GM06990 (cell line): ENCODE results near the gene PLXNB3.

Experiments
- DNase-seq: peaks from one replicate; pipeline ENCODE4 v3.0.0-alpha.2; 2011; ENCODE audit not compliant: insufficient read length; ENCODE audit errors: extremely low read depth
- H3K27me3 ChIP-seq: replicated peaks from 2 replicates; pipeline ENCODE4 v1.6.0; 2011; ENCODE audit warnings: low read length; ENCODE audit not compliant: control insufficient read depth, insufficient read depth
- H3K36me3 ChIP-seq: 2 replicates; pipeline ENCODE4 v1.5.1; 2011; ENCODE audit warnings: low read length; ENCODE audit not compliant: control insufficient read depth, insufficient read depth
- H3K4me3 ChIP-seq: replicated peaks from 2 replicates; pipeline ENCODE4 v1.5.1; 2011; ENCODE audit warnings: low read depth, mild to moderate bottlenecking, control low read depth, low read length
- TF ChIP-seq, protein P1 (sequence below): IDR thresholded peaks from 2 replicates; pipeline ENCODE4 v1.5.1; 2011; ENCODE audit warnings: low read length, control low read depth, mild to moderate bottlenecking, inconsistent platforms; ENCODE audit not compliant: insufficient read depth, poor library complexity, severe bottlenecking

Gene PLXNB3

DNA sequence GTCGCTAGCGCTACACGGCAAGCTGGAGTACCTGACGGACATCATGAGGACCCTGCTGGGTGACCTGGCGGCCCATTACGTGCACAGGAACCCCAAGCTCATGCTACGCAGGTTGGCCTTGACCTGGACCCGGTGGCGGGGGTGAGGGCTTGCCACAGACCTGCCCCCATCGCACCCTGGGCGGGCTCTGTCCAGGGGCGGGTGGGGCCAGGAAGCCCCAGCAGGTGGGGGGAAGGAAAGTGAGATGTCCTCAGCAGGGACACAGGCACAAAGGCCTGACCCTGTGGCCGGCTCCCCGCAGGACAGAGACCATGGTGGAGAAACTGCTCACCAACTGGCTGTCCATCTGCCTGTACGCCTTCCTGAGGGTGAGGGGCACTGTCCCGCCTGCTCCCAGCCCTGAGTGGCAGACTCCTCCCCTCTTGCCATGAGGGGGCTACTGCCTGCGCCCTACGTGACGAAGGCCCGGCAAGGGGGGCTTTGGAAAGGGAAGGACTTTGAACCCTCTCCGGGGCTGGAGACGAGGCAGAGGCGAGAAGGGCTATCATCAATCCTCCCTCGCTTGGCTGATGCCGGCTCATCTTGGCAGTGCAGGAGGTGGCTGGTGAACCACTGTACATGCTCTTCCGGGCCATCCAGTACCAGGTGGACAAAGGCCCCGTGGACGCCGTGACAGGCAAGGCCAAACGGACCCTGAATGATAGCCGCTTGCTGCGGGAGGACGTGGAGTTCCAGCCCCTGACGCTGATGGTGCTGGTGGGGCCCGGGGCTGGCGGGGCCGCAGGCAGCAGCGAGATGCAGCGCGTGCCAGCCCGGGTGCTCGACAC lies 11.5 kb downstream of the PLXNB3 start:
- TF ChIP-seq, protein P1, sequence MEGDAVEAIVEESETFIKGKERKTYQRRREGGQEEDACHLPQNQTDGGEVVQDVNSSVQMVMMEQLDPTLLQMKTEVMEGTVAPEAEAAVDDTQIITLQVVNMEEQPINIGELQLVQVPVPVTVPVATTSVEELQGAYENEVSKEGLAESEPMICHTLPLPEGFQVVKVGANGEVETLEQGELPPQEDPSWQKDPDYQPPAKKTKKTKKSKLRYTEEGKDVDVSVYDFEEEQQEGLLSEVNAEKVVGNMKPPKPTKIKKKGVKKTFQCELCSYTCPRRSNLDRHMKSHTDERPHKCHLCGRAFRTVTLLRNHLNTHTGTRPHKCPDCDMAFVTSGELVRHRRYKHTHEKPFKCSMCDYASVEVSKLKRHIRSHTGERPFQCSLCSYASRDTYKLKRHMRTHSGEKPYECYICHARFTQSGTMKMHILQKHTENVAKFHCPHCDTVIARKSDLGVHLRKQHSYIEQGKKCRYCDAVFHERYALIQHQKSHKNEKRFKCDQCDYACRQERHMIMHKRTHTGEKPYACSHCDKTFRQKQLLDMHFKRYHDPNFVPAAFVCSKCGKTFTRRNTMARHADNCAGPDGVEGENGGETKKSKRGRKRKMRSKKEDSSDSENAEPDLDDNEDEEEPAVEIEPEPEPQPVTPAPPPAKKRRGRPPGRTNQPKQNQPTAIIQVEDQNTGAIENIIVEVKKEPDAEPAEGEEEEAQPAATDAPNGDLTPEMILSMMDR = no peak
- Histone ChIP-seq H3K27me3 (no peaks in the 10 kb centered on the region; the same call in 1 of the 2 replicates), H3K4me3 (no peak overlapping the region), H3K36me3 (no peaks in the 10 kb centered on the region)
- DNase-seq = peak; percentile 4

DNA sequence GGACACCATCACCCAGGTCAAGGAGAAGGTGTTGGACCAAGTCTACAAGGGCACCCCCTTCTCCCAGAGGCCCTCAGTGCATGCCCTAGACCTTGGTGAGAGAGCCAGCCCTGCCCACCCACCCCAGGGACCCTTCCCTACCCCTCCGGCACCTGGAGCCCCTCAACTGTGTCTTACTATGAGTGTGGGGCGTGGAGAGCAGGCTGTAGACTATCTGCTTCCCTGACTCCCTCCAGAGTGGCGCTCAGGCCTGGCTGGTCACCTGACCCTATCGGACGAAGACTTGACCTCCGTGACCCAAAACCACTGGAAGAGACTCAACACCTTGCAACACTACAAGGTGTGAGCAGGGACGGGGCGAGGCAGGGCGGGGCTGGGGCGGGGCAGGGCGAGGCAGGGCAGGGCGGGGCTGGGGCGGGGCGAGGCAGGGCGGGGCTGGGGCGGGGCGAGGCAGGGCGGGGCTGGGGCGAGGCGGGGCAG lies 12.1 kb downstream of the PLXNB3 start:
- Histone ChIP-seq H3K27me3 (no peaks in the 10 kb centered on the region; the same call in 1 of the 2 replicates), H3K36me3 (no peaks in the 10 kb centered on the region), H3K4me3 (no peak overlapping the region)
- DNase-seq = no peak
- TF ChIP-seq, protein P1 = no peak

DNA sequence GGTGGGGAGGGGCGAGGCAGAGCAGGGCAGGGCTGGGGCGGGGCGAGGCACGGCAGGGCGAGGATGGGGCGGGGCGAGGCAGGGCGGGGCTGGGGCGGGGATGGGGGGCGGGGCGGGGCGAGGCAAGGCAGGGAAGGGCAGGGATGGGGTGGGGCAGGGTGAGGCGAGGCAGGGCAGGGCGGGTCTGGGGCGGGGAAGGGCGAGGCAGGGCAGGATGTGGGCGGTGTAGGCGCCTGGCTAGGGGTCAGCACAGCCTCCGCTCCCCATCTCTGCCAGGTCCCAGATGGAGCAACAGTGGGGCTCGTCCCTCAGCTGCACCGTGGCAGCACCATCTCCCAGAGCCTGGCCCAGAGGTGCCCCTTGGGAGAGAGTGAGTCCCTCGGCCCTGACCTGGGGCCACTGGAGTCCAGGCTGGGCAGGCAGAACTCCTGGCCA lies 12.6 kb downstream of the PLXNB3 start:
- Histone ChIP-seq H3K27me3 (no peaks in the 10 kb centered on the region; the same call in 1 of the 2 replicates), H3K36me3 (no peaks in the 10 kb centered on the region), H3K4me3 (no peak overlapping the region)
- DNase-seq = no peak
- TF ChIP-seq, protein P1 = no peak

DNA sequence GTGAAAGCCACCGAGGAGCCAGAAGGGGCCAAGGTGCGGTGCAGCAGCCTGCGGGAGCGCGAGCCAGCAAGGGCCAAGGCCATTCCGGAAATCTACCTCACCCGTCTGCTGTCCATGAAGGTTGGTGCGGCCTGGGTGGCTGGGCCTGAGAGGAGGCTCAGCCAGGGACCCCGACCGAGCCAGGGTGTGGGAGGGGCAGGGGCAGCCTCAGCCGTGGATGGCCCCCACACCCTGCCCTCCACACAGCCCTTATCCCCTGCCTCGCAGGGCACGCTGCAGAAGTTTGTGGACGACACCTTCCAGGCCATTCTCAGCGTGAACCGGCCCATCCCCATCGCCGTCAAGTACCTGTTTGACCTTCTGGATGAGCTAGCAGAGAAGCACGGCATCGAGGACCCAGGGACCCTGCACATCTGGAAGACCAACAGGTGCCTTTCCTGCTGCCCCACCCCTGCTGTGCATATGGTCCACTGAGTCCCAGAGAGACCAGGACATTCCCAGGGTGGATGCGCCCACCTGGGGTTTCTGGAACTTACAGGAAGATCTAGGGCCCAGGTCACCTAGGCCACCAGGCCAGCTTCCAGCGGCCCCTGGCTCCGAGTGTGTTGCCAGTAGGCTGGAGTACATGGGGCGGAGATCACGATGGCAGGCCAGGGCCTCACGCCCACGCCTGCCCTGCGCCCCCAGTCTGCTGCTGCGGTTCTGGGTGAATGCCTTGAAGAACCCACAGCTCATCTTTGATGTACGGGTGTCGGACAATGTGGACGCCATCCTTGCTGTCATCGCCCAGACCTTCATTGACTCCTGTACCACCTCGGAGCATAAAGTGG lies 13.4 kb downstream of the PLXNB3 start:
- TF ChIP-seq, protein P1 = no peak
- DNase-seq = no peak
- H3K4me3 ChIP-seq = no peak overlapping the region
- no peaks in the 10 kb centered on the region for H3K36me3 ChIP-seq
- no peaks in the 10 kb centered on the region; the same call in 1 of the 2 replicates for H3K27me3 ChIP-seq

DNA sequence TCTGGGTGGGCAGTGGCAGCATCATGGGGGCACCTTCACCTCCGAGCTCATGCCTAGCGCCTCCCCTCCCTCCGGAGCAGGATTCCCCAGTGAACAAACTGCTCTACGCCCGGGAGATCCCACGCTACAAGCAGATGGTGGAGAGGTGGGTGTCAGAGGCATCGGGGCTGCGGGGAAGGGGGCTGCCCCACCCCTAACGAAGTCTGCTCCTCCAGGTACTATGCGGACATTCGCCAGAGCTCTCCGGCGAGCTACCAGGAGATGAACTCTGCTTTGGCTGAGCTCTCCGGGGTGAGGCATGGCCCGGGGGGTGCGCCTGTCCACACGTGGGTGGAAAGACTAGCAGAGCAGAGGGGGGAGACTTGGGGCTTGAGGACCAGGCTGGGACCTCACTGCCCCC lies 14.1 kb downstream of the PLXNB3 start:
- DNase-seq = no peak
- TF ChIP-seq, protein P1 = no peak
- H3K27me3 ChIP-seq = no peaks in the 10 kb centered on the region; the same call in 1 of the 2 replicates

More for the DNA sequence above, 14.1 kb downstream of the PLXNB3 start:
- Histone ChIP-seq H3K36me3 (no peaks in the 10 kb centered on the region), H3K4me3 (no peak overlapping the region)
